ENCODE results near the gene VCAN. TPM values are rescaled to one million over a fixed set of nuclear protein-coding genes. Genes with fewer than 3 reads are reported as not detected.

VCAN gene
- total RNA-seq, 4 donors from 2014 or later: 9.4 to 49.2 (median 10.9) TPM

DNA sequence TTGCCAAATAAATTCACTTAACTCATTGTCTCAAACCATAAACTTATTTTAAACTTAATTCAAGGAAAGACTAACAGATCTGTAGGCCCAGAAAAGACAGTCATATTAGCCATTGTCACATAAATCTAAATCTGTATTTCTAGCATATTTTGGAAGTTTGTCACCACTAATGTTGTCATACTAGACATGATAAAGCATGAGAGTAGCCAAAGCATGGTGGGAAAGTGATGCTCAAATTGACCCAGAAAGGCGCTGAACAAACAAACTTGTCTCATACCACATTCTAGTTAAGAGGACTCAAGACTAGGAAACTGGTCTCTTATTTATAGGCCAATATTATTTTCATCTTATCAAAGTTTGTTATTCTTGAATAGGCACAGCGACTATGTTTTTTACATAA lies 99.4 kb downstream of the VCAN start:
- TF ChIP-seq POLR2AphosphoS5 (IDR thresholded peaks at IDR 0.05) (no peak), CTCF (IDR thresholded peaks at IDR 0.05) (no peak), EP300 (IDR thresholded peaks at IDR 0.05; ENCODE audit: low read depth) (no peak)
- Histone ChIP-seq H3K27ac (no peak overlapping the region), H3K4me3 (no peak overlapping the region), H3K4me1 (no peaks in the 10 kb centered on the region), H3K9me3 (no peaks in the 10 kb centered on the region), H3K27me3 (peaks cover 15% of the 10 kb centered on the region), H3K36me3 (no peaks in the 10 kb centered on the region)
- WGBS, 2 donors (ENCODE audit: low coverage in 1 of 2): 87 to 88% methylated on average over 2 of the region's 2 CpGs
- intact Hi-C loops (cut with DNase I; ENCODE audit: low total_unique reads) (no loop called here), in situ Hi-C loops (cut with MboI; ENCODE audit: low pct_ligation_motif_present in 1 of 4, low pct_unique_long_range_greater_than_20kb in 1 of 4, low sequenced_read_pairs in 3 of 4) (loop anchor here in 2 of 4 donors (25.0 kb wide), 2 partner anchors 934 to 1209 kb away; no protein-coding TSS in a partner anchor)
- DNase-seq: no peak

- Histone ChIP-seq H3K27me3 (peaks cover 11% of the 10 kb centered on the region), H3K4me3 (no peak overlapping the region), H3K27ac (no peak overlapping the region), H3K4me1 (peaks cover 0 to 3% (median 0%) of the 10 kb centered on the region in 4 donors), H3K9me3 (no peaks in the 10 kb centered on the region), H3K36me3 (no peaks in the 10 kb centered on the region)
- TF ChIP-seq POLR2A (IDR thresholded peaks at IDR 0.05): no peak
- no peak for TF ChIP-seq CTCF (IDR thresholded peaks at IDR 0.05)
- no peak for TF ChIP-seq EP300 (IDR thresholded peaks at IDR 0.05; ENCODE audit: low read depth)
- no peak for TF ChIP-seq POLR2AphosphoS5 (IDR thresholded peaks at IDR 0.05)
- 87% methylated on average over 4 to 5 of the region's 5 CpGs for WGBS, 2 donors (ENCODE audit: low coverage in 1 of 2)
- intact Hi-C loops (cut with DNase I; ENCODE audit: low total_unique reads): no loop called here
- in situ Hi-C loops (cut with MboI; ENCODE audit: low pct_ligation_motif_present in 1 of 4, low pct_unique_long_range_greater_than_20kb in 1 of 4, low sequenced_read_pairs in 3 of 4): loop anchor here in 2 of 4 donors (25.0 kb wide), 2 partner anchors 935 to 1210 kb away; no protein-coding TSS in a partner anchor
- no peak for DNase-seq
Observed at GRCh38 chr5:83572271-83572670, 100.7 kb downstream of the VCAN start.

DNA sequence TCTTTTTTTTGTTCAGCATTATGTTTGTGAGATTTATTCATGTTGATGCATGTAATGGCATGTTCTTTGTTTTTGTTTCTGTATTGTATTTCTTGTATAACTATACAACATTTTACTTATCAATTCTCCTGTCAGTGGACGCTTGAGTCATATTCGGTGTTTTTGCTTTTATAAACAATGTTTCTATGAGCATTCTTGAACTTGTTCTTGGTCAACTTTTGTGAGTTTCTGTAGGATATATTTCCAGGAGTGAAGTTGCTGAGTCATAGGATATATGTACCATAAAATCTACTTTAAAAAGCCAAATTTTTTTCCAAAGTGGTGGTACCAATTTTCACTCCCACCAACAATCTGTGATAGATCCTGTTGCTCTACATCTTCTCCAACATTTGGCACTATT lies 104.8 kb downstream of the VCAN start:
- Histone ChIP-seq H3K9me3 (no peaks in the 10 kb centered on the region), H3K27me3 (peaks cover 11% of the 10 kb centered on the region), H3K4me3 (no peak overlapping the region), H3K36me3 (no peaks in the 10 kb centered on the region), H3K27ac (no peak overlapping the region), H3K4me1 (peaks cover 0 to 4% (median 0%) of the 10 kb centered on the region in 4 donors)
- in situ Hi-C loops (cut with MboI; ENCODE audit: low pct_ligation_motif_present in 1 of 4, low pct_unique_long_range_greater_than_20kb in 1 of 4, low sequenced_read_pairs in 3 of 4): no loop called here
- WGBS, 2 donors (ENCODE audit: low coverage in 1 of 2): 59 to 76% methylated on average over 2 of the region's 2 CpGs
- no peak for DNase-seq
- TF ChIP-seq CTCF (IDR thresholded peaks at IDR 0.05) (no peak), EP300 (IDR thresholded peaks at IDR 0.05; ENCODE audit: low read depth) (no peak), POLR2AphosphoS5 (IDR thresholded peaks at IDR 0.05) (no peak), POLR2A (IDR thresholded peaks at IDR 0.05) (no peak)
- intact Hi-C loops (cut with DNase I; ENCODE audit: low total_unique reads): no loop called here

DNA sequence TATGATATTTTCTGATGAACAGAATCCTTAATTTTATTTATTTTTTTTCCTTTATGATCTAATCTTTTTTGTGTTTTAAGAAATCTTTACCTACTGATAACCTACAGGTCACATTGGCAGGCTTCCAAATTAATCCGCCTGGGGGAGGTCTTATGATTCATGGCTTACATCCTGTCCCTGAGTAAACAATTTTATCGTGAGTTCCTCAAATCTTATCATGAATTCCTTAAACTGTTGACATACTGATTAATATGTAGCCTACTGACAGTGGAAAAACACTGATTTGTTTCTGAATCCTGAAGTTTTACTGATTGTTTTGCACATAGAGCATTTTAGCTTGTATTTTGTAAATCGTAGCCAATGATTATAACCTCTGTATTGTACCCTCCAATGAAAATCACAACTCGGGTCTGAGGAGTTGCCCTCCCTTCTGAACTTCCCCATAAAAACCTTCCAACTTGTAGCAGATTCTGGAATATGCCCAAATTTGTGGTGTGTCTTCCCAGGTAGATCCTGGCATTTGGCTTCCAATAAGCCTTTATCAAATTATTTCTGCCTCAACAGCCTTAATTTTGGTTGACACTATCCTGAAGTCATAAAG lies 105.6 kb downstream of the VCAN start:
- peak; percentile 27 for DNase-seq
- no peaks in the 10 kb centered on the region for H3K36me3 ChIP-seq
- H3K9me3 ChIP-seq: no peaks in the 10 kb centered on the region
- WGBS, 2 donors (ENCODE audit: low coverage in 1 of 2): 41 to 47% methylated on average over 4 of the region's 4 CpGs
- peaks cover 0 to 4% (median 0%) of the 10 kb centered on the region in 4 donors for H3K4me1 ChIP-seq
- intact Hi-C loops (cut with DNase I; ENCODE audit: low total_unique reads) (no loop called here), in situ Hi-C loops (cut with MboI; ENCODE audit: low pct_ligation_motif_present in 1 of 4, low pct_unique_long_range_greater_than_20kb in 1 of 4, low sequenced_read_pairs in 3 of 4) (no loop called here)
- H3K27ac ChIP-seq: no peak overlapping the region
- TF ChIP-seq CTCF (IDR thresholded peaks at IDR 0.05) (no peak), POLR2AphosphoS5 (IDR thresholded peaks at IDR 0.05) (no peak), EP300 (IDR thresholded peaks at IDR 0.05; ENCODE audit: low read depth) (no peak), POLR2A (IDR thresholded peaks at IDR 0.05) (no peak)
- peaks cover 11% of the 10 kb centered on the region for H3K27me3 ChIP-seq
- no peak overlapping the region for H3K4me3 ChIP-seq

Measured in transverse colon (tissue), 4 donors.